Osteocyte (in vitro differentiated cells): ENCODE results near the gene SHISA9. TPM values are rescaled to one million over a fixed set of nuclear protein-coding genes. Genes with fewer than 3 reads are reported as not detected.

ENCODE experiments used
- DNase-seq: peaks from one replicate; pipeline ENCODE4 v3.0.0; 2021; ENCODE audit warnings: mixed read lengths; ENCODE audit not compliant: unreplicated experiment; ENCODE audit errors: extremely low spot score
- H3K27ac Mint-ChIP-seq: one replicate; pipeline ENCODE4 v1.8.0; 2021; ENCODE audit warnings: mild to moderate bottlenecking, mixed read lengths; ENCODE audit not compliant: unreplicated experiment
- H3K27me3 Mint-ChIP-seq: one replicate; pipeline ENCODE4 v1.8.0; 2021; ENCODE audit warnings: mixed read lengths; ENCODE audit not compliant: unreplicated experiment
- H3K36me3 Mint-ChIP-seq: one replicate; pipeline ENCODE4 v1.8.0; 2021; ENCODE audit warnings: mixed read lengths; ENCODE audit not compliant: unreplicated experiment
- H3K4me1 Mint-ChIP-seq: one replicate; pipeline ENCODE4 v1.8.0; 2021; ENCODE audit warnings: mixed read lengths; ENCODE audit not compliant: unreplicated experiment
- H3K4me3 Mint-ChIP-seq: one replicate; pipeline ENCODE4 v1.8.0; 2021; ENCODE audit warnings: mild to moderate bottlenecking, moderate library complexity, mixed read lengths; ENCODE audit not compliant: unreplicated experiment
- H3K9me3 Mint-ChIP-seq: one replicate; pipeline ENCODE4 v1.8.0; 2021; ENCODE audit warnings: mixed read lengths; ENCODE audit not compliant: unreplicated experiment
- total RNA-seq: library from RNA; stranded (reverse); gene quantifications from 2 replicates; pipeline ENCODE4 v1.2.1, GENCODE V29; 2021
- TF ChIP-seq, protein P1 (sequence below): fragments of 200-600 bp; sonication (generic); IDR thresholded peaks from 2 replicates; pipeline ENCODE4 v1.5.0; 2021; ENCODE audit warnings: antibody characterized with exemption, mild to moderate bottlenecking, moderate library complexity

Gene SHISA9
- total RNA-seq, 1 donor from 2014 or later: not detected

DNA sequence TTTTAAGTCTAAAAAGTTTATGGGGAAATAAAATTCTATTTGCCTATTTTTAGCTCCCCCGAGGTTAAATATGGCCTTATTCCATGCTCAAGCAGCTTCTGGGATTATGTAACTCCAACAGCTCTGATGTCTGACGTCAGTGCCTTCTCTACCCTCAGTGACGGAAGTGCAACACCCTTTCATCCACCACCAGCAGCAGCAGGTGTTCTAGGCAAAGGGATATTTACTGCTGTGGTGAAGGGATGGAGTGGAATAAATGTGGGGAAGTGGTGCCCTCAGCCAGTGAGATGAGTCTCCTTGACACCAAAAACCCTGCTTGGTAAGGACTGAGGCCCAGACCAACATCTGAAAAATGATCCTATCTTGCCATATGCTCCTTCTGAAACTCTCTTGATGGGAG, 247.4 kb downstream of the SHISA9 start:
- Mint-ChIP-seq H3K36me3 (no peaks in the 10 kb centered on the region), H3K4me1 (no peaks in the 10 kb centered on the region), H3K27me3 (no peaks in the 10 kb centered on the region), H3K9me3 (peaks cover 43% of the 10 kb centered on the region), H3K27ac (no peak overlapping the region), H3K4me3 (no peak overlapping the region)
- TF ChIP-seq, protein P1, sequence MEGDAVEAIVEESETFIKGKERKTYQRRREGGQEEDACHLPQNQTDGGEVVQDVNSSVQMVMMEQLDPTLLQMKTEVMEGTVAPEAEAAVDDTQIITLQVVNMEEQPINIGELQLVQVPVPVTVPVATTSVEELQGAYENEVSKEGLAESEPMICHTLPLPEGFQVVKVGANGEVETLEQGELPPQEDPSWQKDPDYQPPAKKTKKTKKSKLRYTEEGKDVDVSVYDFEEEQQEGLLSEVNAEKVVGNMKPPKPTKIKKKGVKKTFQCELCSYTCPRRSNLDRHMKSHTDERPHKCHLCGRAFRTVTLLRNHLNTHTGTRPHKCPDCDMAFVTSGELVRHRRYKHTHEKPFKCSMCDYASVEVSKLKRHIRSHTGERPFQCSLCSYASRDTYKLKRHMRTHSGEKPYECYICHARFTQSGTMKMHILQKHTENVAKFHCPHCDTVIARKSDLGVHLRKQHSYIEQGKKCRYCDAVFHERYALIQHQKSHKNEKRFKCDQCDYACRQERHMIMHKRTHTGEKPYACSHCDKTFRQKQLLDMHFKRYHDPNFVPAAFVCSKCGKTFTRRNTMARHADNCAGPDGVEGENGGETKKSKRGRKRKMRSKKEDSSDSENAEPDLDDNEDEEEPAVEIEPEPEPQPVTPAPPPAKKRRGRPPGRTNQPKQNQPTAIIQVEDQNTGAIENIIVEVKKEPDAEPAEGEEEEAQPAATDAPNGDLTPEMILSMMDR: no peak
- no peak for DNase-seq

DNA sequence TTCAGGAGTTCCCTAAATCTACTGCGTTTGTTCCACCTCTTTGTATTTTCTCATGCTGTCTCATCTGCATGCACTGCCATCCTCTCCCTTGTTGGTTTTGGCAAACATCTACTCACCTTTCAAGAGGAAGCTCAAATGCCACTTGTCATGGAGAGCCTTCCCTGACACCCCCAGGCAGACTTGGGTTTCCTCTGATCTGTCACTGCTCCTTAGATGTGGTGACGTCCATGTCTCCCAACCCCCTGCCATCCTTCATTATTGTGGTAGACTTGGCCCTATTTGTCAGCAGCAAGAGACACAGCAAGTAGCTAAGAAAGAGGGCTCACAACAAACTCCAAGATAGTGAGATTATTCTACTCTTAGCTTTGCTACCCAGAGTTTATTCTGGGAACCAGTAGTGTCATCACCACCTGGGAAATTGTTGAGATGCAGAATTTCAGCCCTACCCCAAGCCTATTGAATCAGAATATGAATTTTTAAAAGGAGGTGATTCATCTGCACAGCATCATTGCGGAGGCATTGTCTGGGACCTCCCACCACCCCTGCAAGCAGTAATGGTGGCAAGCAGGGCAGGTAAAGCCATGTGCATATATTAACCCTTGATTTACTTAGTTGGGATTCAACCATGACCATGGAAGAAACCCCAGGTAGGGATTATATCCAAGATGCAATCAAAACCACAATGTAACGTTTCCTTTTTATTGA, 248.9 kb downstream of the SHISA9 start:
- Mint-ChIP-seq H3K4me1 (no peaks in the 10 kb centered on the region), H3K36me3 (no peaks in the 10 kb centered on the region), H3K9me3 (peaks cover 50% of the 10 kb centered on the region), H3K27ac (no peak overlapping the region), H3K27me3 (no peaks in the 10 kb centered on the region), H3K4me3 (no peak overlapping the region)
- no peak for DNase-seq
- TF ChIP-seq, protein P1: no peak

DNA sequence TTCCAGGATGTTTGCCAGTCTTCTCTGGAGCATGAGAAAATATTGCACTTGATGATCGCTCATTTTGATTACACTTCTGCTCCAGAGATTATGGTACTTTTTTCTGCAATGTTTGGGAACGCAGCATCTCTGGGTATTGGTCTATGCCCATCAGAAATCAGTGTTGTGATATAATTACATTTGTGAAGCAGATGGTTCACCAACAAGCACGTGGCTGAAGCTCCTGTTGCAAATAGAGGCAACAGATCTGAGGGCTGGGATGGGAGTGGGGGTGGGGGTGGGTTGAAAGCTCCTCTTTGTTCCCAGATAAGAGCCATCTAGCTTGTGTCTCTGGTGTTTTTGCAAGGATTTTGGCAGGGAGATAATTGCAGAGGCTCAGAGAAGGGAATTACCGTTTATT, 252.3 kb downstream of the SHISA9 start:
- H3K27ac Mint-ChIP-seq: no peak overlapping the region
- H3K9me3 Mint-ChIP-seq: peaks cover 46% of the 10 kb centered on the region
- H3K4me1 Mint-ChIP-seq: no peaks in the 10 kb centered on the region

DNA sequence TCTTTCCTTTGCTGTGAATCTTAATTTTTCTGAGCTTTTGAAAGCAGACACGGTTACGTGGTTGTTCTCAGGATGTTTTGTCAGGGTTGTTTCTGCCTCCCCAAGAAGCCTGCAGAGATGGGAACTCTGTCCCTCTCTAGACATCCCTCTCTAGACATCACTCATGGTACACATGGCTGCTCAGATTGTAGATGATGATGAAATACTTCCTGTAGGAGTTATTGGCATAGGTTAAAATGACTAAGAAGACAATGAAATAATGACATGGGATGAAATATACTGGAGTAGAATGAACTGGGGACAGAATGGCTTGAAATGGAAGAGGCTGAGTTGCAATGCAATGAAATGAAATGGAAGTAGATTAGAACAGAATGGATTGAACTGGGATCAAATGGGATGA, 253.4 kb downstream of the SHISA9 start:
- TF ChIP-seq, protein P1: no peak
- Mint-ChIP-seq H3K9me3 (peaks cover 40% of the 10 kb centered on the region), H3K36me3 (no peaks in the 10 kb centered on the region), H3K4me1 (no peaks in the 10 kb centered on the region), H3K27me3 (no peaks in the 10 kb centered on the region), H3K4me3 (no peak overlapping the region), H3K27ac (no peak overlapping the region)
- no peak for DNase-seq

More for the DNA sequence above, 252.3 kb downstream of the SHISA9 start:
- no peak for DNase-seq
- TF ChIP-seq, protein P1: no peak
- no peak overlapping the region for H3K4me3 Mint-ChIP-seq
- no peaks in the 10 kb centered on the region for H3K27me3 Mint-ChIP-seq
- H3K36me3 Mint-ChIP-seq: no peaks in the 10 kb centered on the region

DNA sequence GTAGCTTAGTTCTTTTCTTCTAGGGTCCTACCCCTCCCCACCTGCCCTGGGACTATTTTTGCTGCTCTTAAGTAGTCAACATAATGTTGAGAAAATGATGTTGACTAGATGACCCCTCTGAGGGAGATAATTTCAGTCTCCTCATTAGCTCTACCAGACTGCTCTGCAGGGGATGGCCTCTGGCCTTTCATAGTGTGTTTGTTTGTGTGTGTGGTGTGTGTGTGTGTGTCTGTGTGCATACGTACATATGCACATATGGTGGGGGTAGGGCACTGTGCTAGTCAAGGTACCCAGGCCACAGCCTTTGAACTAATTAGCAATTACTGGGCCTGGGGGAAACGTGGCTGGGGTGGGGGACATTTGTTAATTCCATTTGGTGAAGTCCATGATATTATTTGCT, 254.0 kb downstream of the SHISA9 start:
- Mint-ChIP-seq H3K27me3 (no peaks in the 10 kb centered on the region), H3K4me3 (no peak overlapping the region), H3K36me3 (no peaks in the 10 kb centered on the region), H3K27ac (no peak overlapping the region), H3K9me3 (peaks cover 36% of the 10 kb centered on the region), H3K4me1 (no peaks in the 10 kb centered on the region)
- TF ChIP-seq, protein P1: no peak
- DNase-seq: no peak
